ENCODE measurements around the gene TNS2. TPM values are rescaled to one million over a fixed set of nuclear protein-coding genes. Genes with fewer than 3 reads are reported as not detected.

The TNS2 gene
- total RNA-seq = 100 to 1,000 TPM in 3 of 4 donors, 10 to 100 TPM in 1; 97.7 to 444 (median 154) TPM

- TF ChIP-seq, protein P1, sequence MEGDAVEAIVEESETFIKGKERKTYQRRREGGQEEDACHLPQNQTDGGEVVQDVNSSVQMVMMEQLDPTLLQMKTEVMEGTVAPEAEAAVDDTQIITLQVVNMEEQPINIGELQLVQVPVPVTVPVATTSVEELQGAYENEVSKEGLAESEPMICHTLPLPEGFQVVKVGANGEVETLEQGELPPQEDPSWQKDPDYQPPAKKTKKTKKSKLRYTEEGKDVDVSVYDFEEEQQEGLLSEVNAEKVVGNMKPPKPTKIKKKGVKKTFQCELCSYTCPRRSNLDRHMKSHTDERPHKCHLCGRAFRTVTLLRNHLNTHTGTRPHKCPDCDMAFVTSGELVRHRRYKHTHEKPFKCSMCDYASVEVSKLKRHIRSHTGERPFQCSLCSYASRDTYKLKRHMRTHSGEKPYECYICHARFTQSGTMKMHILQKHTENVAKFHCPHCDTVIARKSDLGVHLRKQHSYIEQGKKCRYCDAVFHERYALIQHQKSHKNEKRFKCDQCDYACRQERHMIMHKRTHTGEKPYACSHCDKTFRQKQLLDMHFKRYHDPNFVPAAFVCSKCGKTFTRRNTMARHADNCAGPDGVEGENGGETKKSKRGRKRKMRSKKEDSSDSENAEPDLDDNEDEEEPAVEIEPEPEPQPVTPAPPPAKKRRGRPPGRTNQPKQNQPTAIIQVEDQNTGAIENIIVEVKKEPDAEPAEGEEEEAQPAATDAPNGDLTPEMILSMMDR (IDR thresholded peaks at IDR 0.05) = no peak
- peak; percentile 7 for ATAC-seq (ENCODE audit: low FRiP score)
- DNase-seq (ENCODE audit: low spot score) = no peak
These were observed at the start of gene TNS2 for GRCh38 chr12:53049571-53050318. Gene TNS2 (plus strand): TSS chr12:53050065. CDS start chr12:53050186, 121 bp downstream.

DNA sequence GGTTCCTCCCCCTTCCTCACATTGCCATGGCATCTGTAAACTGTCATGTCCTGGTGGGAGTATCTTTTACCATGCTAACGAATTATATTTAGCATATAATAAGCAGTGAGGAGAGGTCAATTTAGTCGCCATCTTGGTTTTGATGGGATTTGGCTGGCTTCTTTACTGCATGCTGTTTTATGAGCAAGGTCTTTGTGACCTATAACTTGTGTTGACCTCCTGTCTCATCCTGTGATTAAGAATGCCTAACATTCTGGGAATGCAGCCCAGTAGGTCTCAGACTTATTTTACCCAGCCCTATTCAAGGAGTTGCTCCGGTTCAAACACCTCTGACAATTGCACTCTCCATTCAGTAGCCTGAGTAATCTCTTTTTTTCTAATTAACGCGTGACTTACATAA lies 45.7 kb upstream of the TNS2 start:
- TF ChIP-seq, protein P1 (IDR thresholded peaks at IDR 0.05) = no peak
- no peak for ATAC-seq (ENCODE audit: low FRiP score)
- no peak for DNase-seq (ENCODE audit: low spot score)

DNA sequence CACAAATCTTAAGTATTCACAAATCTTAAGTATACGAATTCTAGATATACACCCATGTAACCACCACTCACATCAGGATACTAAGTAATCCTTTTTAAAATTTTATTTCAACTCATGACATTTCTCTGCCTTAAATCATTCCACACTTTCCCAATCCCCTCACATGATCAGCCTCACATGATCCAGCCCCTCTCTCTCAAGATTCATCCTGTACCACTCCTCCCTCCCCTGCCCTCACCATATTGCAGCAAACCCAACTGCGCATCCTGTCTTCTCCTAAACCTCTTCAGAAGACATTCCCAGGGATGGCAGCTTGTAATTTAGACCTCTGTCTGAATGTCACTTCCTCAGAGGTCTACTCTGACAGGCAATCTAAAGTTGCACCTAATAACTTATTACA lies 45.3 kb upstream of the TNS2 start:
- TF ChIP-seq, protein P1 (IDR thresholded peaks at IDR 0.05) = no peak
- no peak for DNase-seq (ENCODE audit: low spot score)
- ATAC-seq (ENCODE audit: low FRiP score) = no peak

DNA sequence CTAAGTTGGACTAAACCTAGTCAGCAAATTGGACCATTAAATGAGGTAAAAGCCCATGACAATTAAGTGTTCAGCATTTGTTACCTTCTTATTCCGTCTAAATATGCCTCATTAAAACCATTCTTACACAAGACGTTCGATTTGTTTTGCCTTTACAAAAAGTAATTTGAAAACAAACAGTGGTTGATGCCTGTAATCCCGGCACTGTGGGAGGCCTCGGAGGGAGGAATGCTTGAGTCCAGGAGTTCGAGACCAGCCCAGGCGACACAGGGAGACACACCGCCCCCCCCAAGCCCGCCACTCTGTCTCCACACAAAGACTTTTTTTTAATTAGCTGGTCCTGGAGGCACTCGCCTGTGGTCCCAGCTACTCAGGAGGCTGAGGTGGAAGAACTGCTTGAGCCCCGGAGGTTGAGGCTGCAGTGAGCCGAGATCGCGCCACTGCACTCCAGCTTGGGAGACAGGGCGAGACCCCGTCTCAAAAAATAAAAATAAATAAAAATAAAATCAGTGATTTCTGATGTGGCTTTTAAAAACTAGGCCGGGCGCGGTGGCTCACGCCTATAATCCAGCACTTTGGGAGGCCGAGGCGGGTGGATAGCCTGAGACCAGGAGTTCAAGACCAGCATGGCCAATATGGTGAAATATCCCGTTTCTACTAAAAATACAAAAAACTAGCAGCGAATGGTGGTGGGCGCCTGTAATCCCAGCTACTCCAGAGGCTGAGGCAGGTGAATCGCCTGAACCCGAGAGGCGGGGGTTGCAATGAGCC lies 44.5 kb upstream of the TNS2 start:
- ATAC-seq (ENCODE audit: low FRiP score) (peak; percentile 2), DNase-seq (ENCODE audit: low spot score) (no peak)
- TF ChIP-seq, protein P1 (IDR thresholded peaks at IDR 0.05) = no peak

DNA sequence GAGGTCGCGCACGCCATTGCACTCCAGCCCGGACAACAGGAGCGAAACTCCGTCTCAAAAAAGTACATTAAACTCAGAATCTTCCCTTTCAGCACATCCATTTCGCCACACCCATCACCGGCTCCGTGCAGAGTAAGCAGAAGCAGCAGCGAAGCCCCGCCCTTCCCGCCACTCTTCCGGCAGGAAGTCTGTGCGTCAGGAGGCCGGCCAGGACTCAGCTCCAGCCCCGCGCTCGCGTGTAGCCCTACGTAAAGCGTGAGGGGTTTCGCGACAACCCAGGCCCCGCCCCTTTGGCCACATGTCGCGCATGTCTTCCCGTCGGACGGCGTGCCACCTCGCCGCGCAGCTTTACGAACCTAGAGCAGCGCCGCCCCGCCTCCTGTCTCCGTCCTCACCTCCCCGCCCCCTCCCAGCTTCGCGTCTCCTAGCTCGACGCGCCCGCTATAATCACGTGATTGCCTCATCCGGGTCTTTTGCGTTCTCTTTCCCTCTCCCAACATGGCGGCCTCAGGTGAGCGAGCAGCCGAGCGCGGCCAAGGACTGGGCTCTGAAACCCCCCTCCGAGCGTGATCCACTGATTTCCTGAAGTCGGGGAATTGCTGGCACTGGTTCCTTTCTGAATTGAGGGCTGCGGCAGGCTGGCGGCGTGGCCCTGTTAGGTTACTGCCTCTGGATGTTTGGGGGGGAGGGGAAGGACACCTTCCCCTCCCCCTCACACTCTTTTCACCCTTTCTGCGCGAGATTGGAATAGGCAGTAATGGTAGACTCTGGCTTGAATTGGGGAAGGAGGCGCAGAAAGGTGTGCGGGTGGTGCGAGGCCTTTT lies 43.7 kb upstream of the TNS2 start, which contains the start of gene EIF4B:
Gene EIF4B, plus strand, starts transcription at position 471 of the 824 bp plus-strand sequence. Its CDS starts 28 bp downstream, at position 499.
- DNase-seq (ENCODE audit: low spot score) (peak; percentile 98), ATAC-seq (ENCODE audit: low FRiP score) (peak; percentile 95)
- TF ChIP-seq, protein P1 (IDR thresholded peaks at IDR 0.05) = no peak

GRCh38 chr12:53006810-53007309 lies 43.0 kb upstream of the TNS2 start:
- TF ChIP-seq, protein P1 (IDR thresholded peaks at IDR 0.05) = no peak
- ATAC-seq (ENCODE audit: low FRiP score) = peak; percentile 24
- peak; percentile 60 for DNase-seq (ENCODE audit: low spot score)

Measured in omental fat pad (tissue), 4 donors.